GM12874 (cell line): ENCODE results near the gene EPYC.

Experiments
- CTCF ChIP-seq: IDR thresholded peaks from 2 replicates; pipeline ENCODE4 v1.5.1; 2011; ENCODE audit warnings: low read depth, mild to moderate bottlenecking, control low read depth, low read length, moderate library complexity; ENCODE audit not compliant: insufficient read depth

EPYC gene

GRCh38 chr12:91007531-91008290 is 2.9 kb upstream of the EPYC start:
- TF ChIP-seq CTCF = no peak

- no peak for TF ChIP-seq CTCF
These were observed 1.0 kb downstream of the EPYC start for GRCh38 chr12:91003737-91004136.

GRCh38 chr12:91001306-91001705 is 3.5 kb downstream of the EPYC start:
- no peak for TF ChIP-seq CTCF

- no peak for TF ChIP-seq CTCF
These were observed 4.8 kb downstream of the EPYC start for GRCh38 chr12:90999966-91000365.

- no peak for TF ChIP-seq CTCF
These were observed 5.2 kb downstream of the EPYC start for GRCh38 chr12:90999527-90999926.

GRCh38 chr12:90995010-90995409 is 9.8 kb downstream of the EPYC start:
- TF ChIP-seq CTCF = no peak

GRCh38 chr12:90991952-90992465 is 12.8 kb downstream of the EPYC start:
- TF ChIP-seq CTCF = no peak
